Measurements from ENCODE around the gene NLRC5. TPM values are rescaled to one million over a fixed set of nuclear protein-coding genes. Genes with fewer than 3 reads are reported as not detected.
A peak's percentile ranks its signal among the peaks of the same experiment; 100 is the strongest.

NLRC5 gene
- total RNA-seq, 1 donor from 2014 or later: 29.9 TPM

DNA sequence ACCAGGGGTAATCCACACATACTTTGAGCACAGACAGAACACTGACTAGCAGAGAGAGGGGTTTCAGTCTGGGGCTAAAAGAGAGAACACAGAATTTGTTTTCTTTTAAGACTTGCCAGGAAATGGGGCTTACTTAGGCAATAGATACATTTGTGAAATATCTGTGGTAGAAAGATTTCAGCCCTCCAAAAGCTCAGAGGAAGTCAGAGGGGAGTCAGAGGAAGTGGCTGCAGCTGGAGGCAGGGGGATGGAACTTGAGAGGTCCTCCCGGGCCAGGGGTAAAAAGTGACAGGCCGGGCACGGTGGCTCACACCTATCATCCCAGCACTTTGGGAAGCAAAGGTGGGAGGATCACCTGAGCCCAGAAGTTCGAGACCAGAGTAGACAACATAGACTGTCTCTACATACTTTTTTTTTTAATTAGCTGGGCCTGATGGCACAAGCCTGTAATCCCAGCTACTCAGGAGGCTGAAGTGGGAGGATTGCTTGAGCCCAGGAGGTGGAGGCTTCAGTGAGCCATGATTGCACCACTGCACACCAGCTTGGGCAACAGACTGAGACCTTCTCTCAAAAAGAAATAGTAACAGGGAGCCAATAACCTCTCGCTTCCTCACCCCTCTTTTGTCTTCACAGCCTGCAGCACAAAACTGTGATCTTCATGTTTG, 49.9 kb downstream of the NLRC5 start:
- FAIRE-seq (no peak), DNase-seq (ENCODE audit: low read depth) (peak; percentile 84)
- Mint-ChIP-seq H3K9me3 (ENCODE audit: unreplicated experiment) (peaks cover 14% of the 10 kb centered on the region), H3K4me3 (ENCODE audit: unreplicated experiment) (peak overlapping the region; percentile 60), H3K36me3 (ENCODE audit: low read depth, unreplicated experiment) (peaks cover 37% of the 10 kb centered on the region), H3K27me3 (ENCODE audit: low read depth, unreplicated experiment) (peaks cover 9% of the 10 kb centered on the region), H3K27ac (ENCODE audit: unreplicated experiment) (peak overlapping the region; percentile 88), H3K4me1 (ENCODE audit: low read depth, unreplicated experiment) (peaks cover 15% of the 10 kb centered on the region)
- Histone ChIP-seq H3K79me2 (ENCODE audit: insufficient read depth, low read length) (no peaks in the 10 kb centered on the region), H3K36me3 (ENCODE audit: insufficient read depth, low read length) (peaks cover 7% of the 10 kb centered on the region), H3K4me3 (ENCODE audit: insufficient read depth, low read depth, low read length) (no peak overlapping the region), H3K4me2 (ENCODE audit: low read length) (peak overlapping the region; percentile 35), H3K9ac (ENCODE audit: low read length) (no peak overlapping the region), H4K20me1 (ENCODE audit: insufficient read depth, low read length) (no peaks in the 10 kb centered on the region), H3K4me1 (ENCODE audit: insufficient read depth, low read length) (peaks cover 21% of the 10 kb centered on the region), H3K9me3 (ENCODE audit: insufficient read depth, low read depth, low read length) (no peaks in the 10 kb centered on the region), H2AFZ (ENCODE audit: low read depth, low read length) (no peak overlapping the region), H3K27me3 (ENCODE audit: insufficient read depth, low read length) (no peaks in the 10 kb centered on the region), H3K27ac (ENCODE audit: low read depth, low read length) (peak overlapping the region; percentile 37)
- TF ChIP-seq EZH2 (IDR thresholded peaks at IDR 0.05; ENCODE audit: insufficient read depth, low read length): no peak
- TF ChIP-seq, protein P1, sequence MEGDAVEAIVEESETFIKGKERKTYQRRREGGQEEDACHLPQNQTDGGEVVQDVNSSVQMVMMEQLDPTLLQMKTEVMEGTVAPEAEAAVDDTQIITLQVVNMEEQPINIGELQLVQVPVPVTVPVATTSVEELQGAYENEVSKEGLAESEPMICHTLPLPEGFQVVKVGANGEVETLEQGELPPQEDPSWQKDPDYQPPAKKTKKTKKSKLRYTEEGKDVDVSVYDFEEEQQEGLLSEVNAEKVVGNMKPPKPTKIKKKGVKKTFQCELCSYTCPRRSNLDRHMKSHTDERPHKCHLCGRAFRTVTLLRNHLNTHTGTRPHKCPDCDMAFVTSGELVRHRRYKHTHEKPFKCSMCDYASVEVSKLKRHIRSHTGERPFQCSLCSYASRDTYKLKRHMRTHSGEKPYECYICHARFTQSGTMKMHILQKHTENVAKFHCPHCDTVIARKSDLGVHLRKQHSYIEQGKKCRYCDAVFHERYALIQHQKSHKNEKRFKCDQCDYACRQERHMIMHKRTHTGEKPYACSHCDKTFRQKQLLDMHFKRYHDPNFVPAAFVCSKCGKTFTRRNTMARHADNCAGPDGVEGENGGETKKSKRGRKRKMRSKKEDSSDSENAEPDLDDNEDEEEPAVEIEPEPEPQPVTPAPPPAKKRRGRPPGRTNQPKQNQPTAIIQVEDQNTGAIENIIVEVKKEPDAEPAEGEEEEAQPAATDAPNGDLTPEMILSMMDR (IDR thresholded peaks at IDR 0.05; ENCODE audit: insufficient read depth, low read depth, low read length): no peak

DNA sequence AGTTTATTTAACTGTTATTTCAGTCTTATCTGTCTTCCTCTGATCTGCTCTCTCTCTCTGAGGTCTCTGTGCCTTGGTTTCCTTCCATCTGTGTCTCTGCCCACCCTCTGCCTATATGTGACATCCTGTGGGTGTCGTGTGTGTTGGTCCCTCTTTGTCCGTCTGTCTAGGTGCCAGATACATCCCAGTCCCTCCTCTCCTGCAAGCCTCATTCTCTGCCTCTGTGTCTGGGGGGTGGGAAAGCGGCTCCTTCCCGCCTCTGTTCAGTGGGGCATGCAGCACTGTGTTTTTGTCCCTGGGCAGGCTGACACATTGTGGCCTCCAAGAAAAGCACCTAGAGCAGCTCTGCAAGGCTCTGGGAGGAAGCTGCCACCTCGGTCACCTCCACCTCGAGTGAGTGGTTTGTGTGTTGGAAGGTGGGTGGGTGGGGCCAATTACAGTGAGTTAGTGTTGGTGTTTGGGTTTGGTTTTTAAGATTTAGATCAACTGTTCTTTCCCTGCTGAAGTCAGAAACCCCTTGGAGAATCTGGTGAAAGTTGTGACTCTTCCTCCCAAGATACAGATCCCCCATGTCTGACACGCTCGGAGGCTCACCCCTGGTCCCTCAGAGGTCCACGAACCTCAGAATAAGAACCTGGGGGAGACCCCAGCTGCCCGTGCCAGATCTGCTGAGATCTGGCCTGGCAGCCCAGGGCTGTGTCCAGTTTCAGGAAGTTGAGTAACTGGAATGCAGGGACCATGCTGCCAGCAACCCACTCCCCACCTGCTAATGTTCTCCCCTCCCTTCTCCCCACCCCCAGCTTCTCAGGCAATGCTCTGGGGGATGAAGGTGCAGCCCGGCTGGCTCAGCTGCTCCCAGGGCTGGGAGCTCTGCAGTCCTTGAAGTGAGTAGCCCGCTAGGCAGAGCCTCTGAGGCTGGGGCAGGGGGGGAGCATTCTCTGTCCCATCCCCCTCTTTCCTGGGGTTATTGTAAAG, 52.1 kb downstream of the NLRC5 start:
- Histone ChIP-seq H3K4me1 (ENCODE audit: insufficient read depth, low read length) (peaks cover 24% of the 10 kb centered on the region), H3K27ac (ENCODE audit: low read depth, low read length) (no peak overlapping the region), H2AFZ (ENCODE audit: low read depth, low read length) (no peak overlapping the region), H3K9me3 (ENCODE audit: insufficient read depth, low read depth, low read length) (no peaks in the 10 kb centered on the region), H3K36me3 (ENCODE audit: insufficient read depth, low read length) (peaks cover 6% of the 10 kb centered on the region), H3K4me2 (ENCODE audit: low read length) (peak overlapping the region; percentile 50), H4K20me1 (ENCODE audit: insufficient read depth, low read length) (no peaks in the 10 kb centered on the region), H3K27me3 (ENCODE audit: insufficient read depth, low read length) (no peaks in the 10 kb centered on the region), H3K9ac (ENCODE audit: low read length) (no peak overlapping the region), H3K79me2 (ENCODE audit: insufficient read depth, low read length) (no peaks in the 10 kb centered on the region), H3K4me3 (ENCODE audit: insufficient read depth, low read depth, low read length) (no peak overlapping the region)
- H3K27me3 Mint-ChIP-seq (ENCODE audit: low read depth, unreplicated experiment): no peaks in the 10 kb centered on the region
- DNase-seq (ENCODE audit: low read depth) (no peak), FAIRE-seq (no peak)
- peaks cover 14% of the 10 kb centered on the region for H3K9me3 Mint-ChIP-seq (ENCODE audit: unreplicated experiment)
- H3K4me1 Mint-ChIP-seq (ENCODE audit: low read depth, unreplicated experiment): peaks cover 15% of the 10 kb centered on the region
- H3K36me3 Mint-ChIP-seq (ENCODE audit: low read depth, unreplicated experiment): peaks cover 30% of the 10 kb centered on the region
- no peak overlapping the region for H3K27ac Mint-ChIP-seq (ENCODE audit: unreplicated experiment)
- TF ChIP-seq, protein P1 (IDR thresholded peaks at IDR 0.05; ENCODE audit: insufficient read depth, low read depth, low read length): no peak
- TF ChIP-seq EZH2 (IDR thresholded peaks at IDR 0.05; ENCODE audit: insufficient read depth, low read length): no peak
- no peak overlapping the region for H3K4me3 Mint-ChIP-seq (ENCODE audit: unreplicated experiment)
